GM23338 (cell line): ENCODE measurements around the gene PTPRN2. TPM values are rescaled to one million over a fixed set of nuclear protein-coding genes. Genes with fewer than 3 reads are reported as not detected.

Source experiments
- ATAC-seq: fragments of 200-7000 bp; cut with Tn5 transposase; 3 replicates; pipeline ENCODE4 v1.9.1; 2020
- DNase-seq: peaks from one replicate; pipeline ENCODE4 v3.0.0-alpha.2; 2015; ENCODE audit warnings: low spot score
- H2AFZ ChIP-seq: fragments of 200-600 bp; sonication (generic); 2 replicates; pipeline ENCODE4 v1.8.0; 2016; ENCODE audit warnings: antibody characterized with exemption, mild to moderate bottlenecking, moderate library complexity
- H3F3A ChIP-seq: fragments of 200-600 bp; sonication (generic); replicated peaks from 2 replicates; pipeline ENCODE4 v1.8.0; 2017; ENCODE audit warnings: antibody characterized with exemption, mixed run types, low read depth
- H3K27ac ChIP-seq: fragments of 200-600 bp; sonication (generic); 2 replicates; pipeline ENCODE4 v1.6.1; 2016; ENCODE audit warnings: low read depth
- H3K27me3 ChIP-seq: fragments of 200-600 bp; sonication (generic); 2 replicates; pipeline ENCODE4 v1.8.0; 2016; ENCODE audit warnings: mild to moderate bottlenecking, mixed run types, moderate library complexity; ENCODE audit not compliant: insufficient read depth
- H3K36me3 ChIP-seq: fragments of 200-600 bp; sonication (generic); 2 replicates; pipeline ENCODE4 v1.8.0; 2016; ENCODE audit warnings: mild to moderate bottlenecking; ENCODE audit not compliant: insufficient read depth
- H3K4me1 ChIP-seq: fragments of 200-600 bp; sonication (generic); 2 replicates; pipeline ENCODE4 v1.8.0; 2016; ENCODE audit warnings: mild to moderate bottlenecking, moderate library complexity; ENCODE audit not compliant: insufficient read depth
- H3K4me2 ChIP-seq: fragments of 200-600 bp; sonication (generic); 2 replicates; pipeline ENCODE4 v1.7.1; 2017; ENCODE audit warnings: mixed run types
- H3K4me3 ChIP-seq: fragments of 200-600 bp; sonication (generic); 2 replicates; pipeline ENCODE4 v1.6.1; 2016; ENCODE audit warnings: mixed run types
- H3K79me2 ChIP-seq: fragments of 200-600 bp; sonication (generic); replicated peaks from 2 replicates; pipeline ENCODE4 v1.8.0; 2017; ENCODE audit warnings: mild to moderate bottlenecking; ENCODE audit not compliant: insufficient read depth
- H3K9me2 ChIP-seq: fragments of 200-600 bp; sonication (generic); 2 replicates; pipeline ENCODE4 v1.8.0; 2017; ENCODE audit not compliant: insufficient read depth
- H4K20me1 ChIP-seq: fragments of 200-600 bp; sonication (generic); replicated peaks from 2 replicates; pipeline ENCODE4 v1.8.0; 2017; ENCODE audit warnings: mild to moderate bottlenecking; ENCODE audit not compliant: insufficient read depth
- H3K27ac Mint-ChIP-seq: 2 replicates; pipeline ENCODE4 v1.8.0; 2020; ENCODE audit warnings: inconsistent platforms, mild to moderate bottlenecking, moderate library complexity, mixed read lengths
- H3K27me3 Mint-ChIP-seq: 3 replicates; pipeline ENCODE4 v1.8.0; 2022; ENCODE audit warnings: low read depth, mild to moderate bottlenecking, moderate library complexity, mixed read lengths, inconsistent platforms; ENCODE audit not compliant: insufficient read depth, poor library complexity
- H3K36me3 Mint-ChIP-seq: 3 replicates; pipeline ENCODE4 v1.8.0; 2021; ENCODE audit warnings: low read depth, mild to moderate bottlenecking, inconsistent platforms, moderate library complexity, mixed read lengths
- H3K4me1 Mint-ChIP-seq: 3 replicates; pipeline ENCODE4 v1.8.0; 2020; ENCODE audit warnings: mild to moderate bottlenecking, inconsistent platforms, mixed read lengths
- H3K4me3 Mint-ChIP-seq: 3 replicates; pipeline ENCODE4 v1.8.0; 2021; ENCODE audit warnings: moderate library complexity, mild to moderate bottlenecking, inconsistent platforms, mixed read lengths
- H3K9me3 Mint-ChIP-seq: 3 replicates; pipeline ENCODE4 v1.8.0; 2020; ENCODE audit warnings: moderate library complexity, mild to moderate bottlenecking, inconsistent platforms, mixed read lengths
- CREB1 ChIP-seq: fragments of 250-450 bp; sonication (Bioruptor Pico); IDR thresholded peaks from 2 replicates; pipeline ENCODE4 v1.5.0; 2020; ENCODE audit warnings: low read depth, mild to moderate bottlenecking, moderate library complexity
- EZH2 ChIP-seq: fragments of 200-600 bp; sonication (generic); IDR thresholded peaks from one replicate; pipeline ENCODE4 v1.8.0; 2017; ENCODE audit warnings: antibody characterized with exemption, mild to moderate bottlenecking, low read depth; ENCODE audit not compliant: unreplicated experiment
- EZH2phosphoT487 ChIP-seq: fragments of 200-600 bp; sonication (generic); IDR thresholded peaks from one replicate; pipeline ENCODE4 v1.8.1; 2018; ENCODE audit warnings: antibody characterized with exemption; ENCODE audit not compliant: unreplicated experiment
- JUNB ChIP-seq: IDR thresholded peaks from one replicate; pipeline ENCODE4 v1.6.1; 2016; ENCODE audit warnings: antibody characterized with exemption; ENCODE audit not compliant: unreplicated experiment
- NANOG ChIP-seq: IDR thresholded peaks from 2 replicates; pipeline ENCODE4 v1.6.1; 2016; ENCODE audit warnings: antibody characterized with exemption, borderline replicate concordance
- polyA plus RNA-seq: library from polyadenylated mRNA; unstranded; fragments of >200 nt; fragmentation: Nextera tagmentation; extraction: Ambion mirVana; gene quantifications from 2 replicates; pipeline ENCODE4 v1.2.1, GENCODE V29; 2016
- total RNA-seq: library from RNA; depleted of rRNA; stranded (reverse); fragments of >200 nt; shearing (Covaris generic); gene quantifications from 2 replicates; pipeline ENCODE4 v1.2.3, GENCODE V29; 2014
- TF ChIP-seq, protein P1 (sequence below): fragments of 250-450 bp; sonication (Bioruptor Pico); IDR thresholded peaks from 2 replicates; pipeline ENCODE4 v1.5.0; 2020; ENCODE audit warnings: mild to moderate bottlenecking, moderate library complexity
- TF ChIP-seq, protein P2 (sequence below), 2 experiments: fragments of 200-600 bp in 1 of 2; sonication (generic) in 1 of 2; conservative IDR thresholded peaks; 2 replicates each; pipeline versions ENCODE4 v1.5.1 to v1.6.1; 2016 to 2017; ENCODE audit warnings: antibody characterized with exemption in 2 of 2, low read depth in 2 of 2, mild to moderate bottlenecking in 2 of 2, moderate library complexity in 1 of 2

PTPRN2 gene
- total and polyA plus RNA-seq, 2 experiments from 2014 or later, result 0.87 to 4.0 TPM

DNA sequence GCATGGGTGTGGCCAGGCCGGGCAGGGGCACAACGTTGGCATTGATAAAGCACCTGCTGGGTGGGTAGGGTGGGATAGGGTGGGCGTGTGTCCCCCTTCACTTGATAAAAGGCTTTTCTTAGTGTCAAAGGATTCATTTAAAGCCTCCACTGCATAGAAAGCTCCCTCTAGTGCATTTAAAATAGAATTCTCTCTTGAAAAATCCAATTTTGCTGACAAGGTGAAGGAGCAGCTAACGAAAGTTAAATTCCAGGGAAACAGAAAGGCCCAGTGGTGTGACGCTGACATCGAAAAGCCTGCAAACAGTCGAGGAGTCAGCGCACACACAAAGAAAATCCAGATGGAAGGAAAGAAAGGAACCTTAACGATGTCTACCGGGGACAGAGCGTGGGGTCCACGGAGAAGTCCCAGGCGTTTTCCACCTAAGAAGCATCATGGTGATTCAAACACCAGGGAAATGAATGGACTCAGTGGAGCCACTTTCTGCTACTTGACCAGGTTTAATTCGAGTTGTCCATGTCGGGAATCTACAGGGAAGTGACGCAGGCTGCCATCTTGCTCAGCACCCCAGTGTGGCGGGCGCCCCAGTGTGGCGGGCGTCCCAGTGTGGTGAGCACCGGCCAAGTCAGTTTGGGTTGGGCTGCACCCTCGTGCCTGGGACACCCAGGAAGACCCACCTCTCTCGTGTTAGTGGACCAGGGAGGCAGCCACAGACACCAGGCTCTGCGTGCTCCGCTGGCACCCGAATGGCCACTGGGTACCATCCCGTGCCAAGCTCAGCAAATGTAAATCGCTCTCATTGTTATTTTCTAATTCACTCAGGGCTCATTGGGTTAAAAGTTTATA lies 1033.0 kb downstream of the PTPRN2 start (continued):
- TF ChIP-seq, protein P1, sequence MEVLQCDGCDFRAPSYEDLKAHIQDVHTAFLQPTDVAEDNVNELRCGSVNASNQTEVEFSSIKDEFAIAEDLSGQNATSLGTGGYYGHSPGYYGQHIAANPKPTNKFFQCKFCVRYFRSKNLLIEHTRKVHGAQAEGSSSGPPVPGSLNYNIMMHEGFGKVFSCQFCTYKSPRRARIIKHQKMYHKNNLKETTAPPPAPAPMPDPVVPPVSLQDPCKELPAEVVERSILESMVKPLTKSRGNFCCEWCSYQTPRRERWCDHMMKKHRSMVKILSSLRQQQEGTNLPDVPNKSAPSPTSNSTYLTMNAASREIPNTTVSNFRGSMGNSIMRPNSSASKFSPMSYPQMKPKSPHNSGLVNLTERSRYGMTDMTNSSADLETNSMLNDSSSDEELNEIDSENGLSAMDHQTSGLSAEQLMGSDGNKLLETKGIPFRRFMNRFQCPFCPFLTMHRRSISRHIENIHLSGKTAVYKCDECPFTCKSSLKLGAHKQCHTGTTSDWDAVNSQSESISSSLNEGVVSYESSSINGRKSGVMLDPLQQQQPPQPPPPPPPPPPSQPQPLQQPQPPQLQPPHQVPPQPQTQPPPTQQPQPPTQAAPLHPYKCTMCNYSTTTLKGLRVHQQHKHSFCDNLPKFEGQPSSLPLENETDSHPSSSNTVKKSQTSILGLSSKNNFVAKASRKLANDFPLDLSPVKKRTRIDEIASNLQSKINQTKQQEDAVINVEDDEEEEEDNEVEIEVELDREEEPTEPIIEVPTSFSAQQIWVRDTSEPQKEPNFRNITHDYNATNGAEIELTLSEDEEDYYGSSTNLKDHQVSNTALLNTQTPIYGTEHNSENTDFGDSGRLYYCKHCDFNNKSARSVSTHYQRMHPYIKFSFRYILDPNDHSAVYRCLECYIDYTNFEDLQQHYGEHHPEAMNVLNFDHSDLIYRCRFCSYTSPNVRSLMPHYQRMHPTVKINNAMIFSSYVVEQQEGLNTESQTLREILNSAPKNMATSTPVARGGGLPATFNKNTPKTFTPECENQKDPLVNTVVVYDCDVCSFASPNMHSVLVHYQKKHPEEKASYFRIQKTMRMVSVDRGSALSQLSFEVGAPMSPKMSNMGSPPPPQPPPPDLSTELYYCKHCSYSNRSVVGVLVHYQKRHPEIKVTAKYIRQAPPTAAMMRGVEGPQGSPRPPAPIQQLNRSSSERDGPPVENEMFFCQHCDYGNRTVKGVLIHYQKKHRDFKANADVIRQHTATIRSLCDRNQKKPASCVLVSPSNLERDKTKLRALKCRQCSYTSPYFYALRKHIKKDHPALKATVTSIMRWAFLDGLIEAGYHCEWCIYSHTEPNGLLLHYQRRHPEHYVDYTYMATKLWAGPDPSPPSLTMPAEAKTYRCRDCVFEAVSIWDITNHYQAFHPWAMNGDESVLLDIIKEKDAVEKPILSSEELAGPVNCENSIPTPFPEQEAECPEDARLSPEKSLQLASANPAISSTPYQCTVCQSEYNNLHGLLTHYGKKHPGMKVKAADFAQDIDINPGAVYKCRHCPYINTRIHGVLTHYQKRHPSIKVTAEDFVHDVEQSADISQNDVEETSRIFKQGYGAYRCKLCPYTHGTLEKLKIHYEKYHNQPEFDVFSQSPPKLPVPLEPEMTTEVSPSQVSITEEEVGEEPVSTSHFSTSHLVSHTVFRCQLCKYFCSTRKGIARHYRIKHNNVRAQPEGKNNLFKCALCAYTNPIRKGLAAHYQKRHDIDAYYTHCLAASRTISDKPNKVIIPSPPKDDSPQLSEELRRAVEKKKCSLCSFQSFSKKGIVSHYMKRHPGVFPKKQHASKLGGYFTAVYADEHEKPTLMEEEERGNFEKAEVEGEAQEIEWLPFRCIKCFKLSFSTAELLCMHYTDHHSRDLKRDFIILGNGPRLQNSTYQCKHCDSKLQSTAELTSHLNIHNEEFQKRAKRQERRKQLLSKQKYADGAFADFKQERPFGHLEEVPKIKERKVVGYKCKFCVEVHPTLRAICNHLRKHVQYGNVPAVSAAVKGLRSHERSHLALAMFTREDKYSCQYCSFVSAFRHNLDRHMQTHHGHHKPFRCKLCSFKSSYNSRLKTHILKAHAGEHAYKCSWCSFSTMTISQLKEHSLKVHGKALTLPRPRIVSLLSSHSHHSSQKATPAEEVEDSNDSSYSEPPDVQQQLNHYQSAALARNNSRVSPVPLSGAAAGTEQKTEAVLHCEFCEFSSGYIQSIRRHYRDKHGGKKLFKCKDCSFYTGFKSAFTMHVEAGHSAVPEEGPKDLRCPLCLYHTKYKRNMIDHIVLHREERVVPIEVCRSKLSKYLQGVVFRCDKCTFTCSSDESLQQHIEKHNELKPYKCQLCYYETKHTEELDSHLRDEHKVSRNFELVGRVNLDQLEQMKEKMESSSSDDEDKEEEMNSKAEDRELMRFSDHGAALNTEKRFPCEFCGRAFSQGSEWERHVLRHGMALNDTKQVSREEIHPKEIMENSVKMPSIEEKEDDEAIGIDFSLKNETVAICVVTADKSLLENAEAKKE, result no peak
- TF ChIP-seq JUNB, result no peak
- TF ChIP-seq, protein P2, sequence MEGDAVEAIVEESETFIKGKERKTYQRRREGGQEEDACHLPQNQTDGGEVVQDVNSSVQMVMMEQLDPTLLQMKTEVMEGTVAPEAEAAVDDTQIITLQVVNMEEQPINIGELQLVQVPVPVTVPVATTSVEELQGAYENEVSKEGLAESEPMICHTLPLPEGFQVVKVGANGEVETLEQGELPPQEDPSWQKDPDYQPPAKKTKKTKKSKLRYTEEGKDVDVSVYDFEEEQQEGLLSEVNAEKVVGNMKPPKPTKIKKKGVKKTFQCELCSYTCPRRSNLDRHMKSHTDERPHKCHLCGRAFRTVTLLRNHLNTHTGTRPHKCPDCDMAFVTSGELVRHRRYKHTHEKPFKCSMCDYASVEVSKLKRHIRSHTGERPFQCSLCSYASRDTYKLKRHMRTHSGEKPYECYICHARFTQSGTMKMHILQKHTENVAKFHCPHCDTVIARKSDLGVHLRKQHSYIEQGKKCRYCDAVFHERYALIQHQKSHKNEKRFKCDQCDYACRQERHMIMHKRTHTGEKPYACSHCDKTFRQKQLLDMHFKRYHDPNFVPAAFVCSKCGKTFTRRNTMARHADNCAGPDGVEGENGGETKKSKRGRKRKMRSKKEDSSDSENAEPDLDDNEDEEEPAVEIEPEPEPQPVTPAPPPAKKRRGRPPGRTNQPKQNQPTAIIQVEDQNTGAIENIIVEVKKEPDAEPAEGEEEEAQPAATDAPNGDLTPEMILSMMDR (conservative IDR thresholded peaks at IDR 0.05; ENCODE audit: low read depth in 2 of 2), result no peak
- no peak for TF ChIP-seq EZH2phosphoT487
- no peak for TF ChIP-seq CREB1 (CRISPR knock-in tag)
- TF ChIP-seq EZH2, result no peak

DNA sequence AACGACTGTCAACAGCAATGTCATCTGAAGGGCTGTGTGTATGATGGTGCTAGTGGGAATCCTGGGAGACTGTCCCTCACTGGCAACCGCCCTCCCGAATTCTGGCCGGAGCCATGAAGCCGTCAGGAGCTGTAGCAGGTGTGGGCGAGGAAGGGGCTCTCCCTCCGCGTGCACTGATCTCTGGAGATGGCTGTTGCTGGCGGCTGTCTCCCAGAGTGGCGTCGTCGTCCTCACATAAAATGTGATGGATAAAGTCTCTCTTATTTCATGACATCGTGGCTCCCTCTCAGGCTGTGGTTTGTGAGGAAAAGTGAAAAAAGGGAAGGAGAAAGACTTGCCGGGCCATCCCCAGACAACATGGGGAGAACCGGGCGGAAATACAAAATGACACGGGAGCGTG lies 1034.4 kb downstream of the PTPRN2 start:
- H3K4me1 Mint-ChIP-seq, result no peaks in the 10 kb centered on the region
- Histone ChIP-seq H3K9me2 (no peaks in the 10 kb centered on the region), H2AFZ (no peak overlapping the region), H4K20me1 (no peaks in the 10 kb centered on the region), H3K4me1 (no peaks in the 10 kb centered on the region), H3K4me2 (no peak overlapping the region), H3K79me2 (no peaks in the 10 kb centered on the region), H3F3A (peaks cover 11% of the 10 kb centered on the region), H3K27me3 (no peaks in the 10 kb centered on the region), H3K4me3 (no peak overlapping the region), H3K27ac (no peak overlapping the region), H3K36me3 (no peaks in the 10 kb centered on the region)
- peaks cover 52% of the 10 kb centered on the region for H3K9me3 Mint-ChIP-seq
- ATAC-seq (no peak), DNase-seq (no peak)
- H3K27ac Mint-ChIP-seq, result no peak overlapping the region
- H3K27me3 Mint-ChIP-seq, result peaks cover 7% of the 10 kb centered on the region
- no peak overlapping the region; the same call in 2 of the 3 replicates for H3K4me3 Mint-ChIP-seq
- H3K36me3 Mint-ChIP-seq, result peaks cover 37% of the 10 kb centered on the region
- TF ChIP-seq NANOG (no peak), JUNB (no peak)
- TF ChIP-seq, protein P2 (conservative IDR thresholded peaks at IDR 0.05; ENCODE audit: low read depth in 2 of 2), result no peak
